ENCODE results near the gene ASCL5.

Gene ASCL5

GRCh38 chr1:201153474-201154388, 26.7 kb upstream of the ASCL5 start:
- DNase-seq: no peak

- no peak for DNase-seq
Observed at GRCh38 chr1:201149400-201149799, 22.4 kb upstream of the ASCL5 start.

- DNase-seq: no peak
Observed at GRCh38 chr1:201147396-201148015, 20.5 kb upstream of the ASCL5 start.

GRCh38 chr1:201146626-201147390, 19.8 kb upstream of the ASCL5 start:
- no peak for DNase-seq

GRCh38 chr1:201145816-201146215, 18.8 kb upstream of the ASCL5 start:
- no peak for DNase-seq

GRCh38 chr1:201145132-201145531, 18.1 kb upstream of the ASCL5 start:
- no peak for DNase-seq

GRCh38 chr1:201144701-201145100, 17.7 kb upstream of the ASCL5 start:
- no peak for DNase-seq

- DNase-seq: no peak
Observed at GRCh38 chr1:201143726-201144635, 17.0 kb upstream of the ASCL5 start.

GRCh38 chr1:201142849-201143725, 16.1 kb upstream of the ASCL5 start:
- DNase-seq: no peak

GRCh38 chr1:201142011-201142848, 15.2 kb upstream of the ASCL5 start:
- no peak for DNase-seq

- no peak for DNase-seq
Observed at GRCh38 chr1:201141418-201141817, 14.4 kb upstream of the ASCL5 start.

GRCh38 chr1:201140941-201141260, 13.9 kb upstream of the ASCL5 start:
- DNase-seq: no peak

GRCh38 chr1:201140235-201140940, 13.4 kb upstream of the ASCL5 start:
- no peak for DNase-seq

- no peak for DNase-seq
Observed at GRCh38 chr1:201139756-201140155, 12.8 kb upstream of the ASCL5 start.

- DNase-seq: no peak
Observed at GRCh38 chr1:201139306-201139705, 12.3 kb upstream of the ASCL5 start.

- no peak for DNase-seq
Observed at GRCh38 chr1:201138311-201138840, 11.4 kb upstream of the ASCL5 start.

- DNase-seq: no peak
Observed at GRCh38 chr1:201137579-201138310, 10.8 kb upstream of the ASCL5 start.

GRCh38 chr1:201137024-201137392, 10.0 kb upstream of the ASCL5 start:
- DNase-seq: no peak

Measured in CD4-positive, alpha-beta T cell treated with Interleukin-17A for 4 hours (primary cell).